ENCODE results near the gene FETUB.

DNA sequence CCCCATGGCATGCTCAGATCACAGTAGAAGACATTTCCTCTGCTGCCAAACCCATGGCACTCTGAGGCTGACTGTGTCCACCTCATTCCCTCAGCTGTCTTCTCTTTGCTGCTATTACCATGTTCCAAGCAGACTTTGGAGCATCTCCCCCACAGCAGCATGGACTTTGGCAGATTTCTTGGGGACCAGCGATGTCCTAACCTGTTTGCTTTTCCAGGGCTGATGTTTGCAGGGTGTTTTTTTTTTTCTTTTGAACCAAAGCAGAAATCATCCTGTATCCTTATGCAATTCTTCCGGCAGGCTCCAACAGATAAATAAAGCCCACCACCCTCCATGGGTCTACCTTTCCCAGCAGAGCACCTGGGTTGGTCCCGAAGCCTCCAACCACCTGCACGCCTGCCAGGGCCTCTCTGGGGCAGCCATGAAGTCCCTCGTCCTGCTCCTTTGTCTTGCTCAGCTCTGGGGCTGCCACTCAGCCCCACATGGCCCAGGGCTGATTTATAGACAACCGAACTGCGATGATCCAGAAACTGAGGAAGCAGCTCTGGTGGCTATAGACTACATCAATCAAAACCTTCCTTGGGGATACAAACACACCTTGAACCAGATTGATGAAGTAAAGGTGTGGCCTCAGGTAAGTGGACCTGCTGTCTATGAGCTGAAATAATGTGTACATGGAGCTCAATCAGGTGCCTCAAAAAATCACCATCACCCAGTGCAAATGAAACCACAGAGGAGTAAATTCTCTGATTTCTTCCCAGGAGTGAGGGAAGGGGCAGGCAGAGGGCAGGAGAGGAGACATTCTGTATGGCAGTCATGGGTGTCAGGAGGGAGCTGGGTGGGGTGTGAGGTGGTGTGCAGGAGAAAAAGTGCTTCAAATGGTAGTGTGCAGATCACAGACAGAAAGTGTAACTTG lies 27.2 kb upstream of the FETUB start, which contains the start of gene AHSG:
- TF ChIP-seq, protein P1, sequence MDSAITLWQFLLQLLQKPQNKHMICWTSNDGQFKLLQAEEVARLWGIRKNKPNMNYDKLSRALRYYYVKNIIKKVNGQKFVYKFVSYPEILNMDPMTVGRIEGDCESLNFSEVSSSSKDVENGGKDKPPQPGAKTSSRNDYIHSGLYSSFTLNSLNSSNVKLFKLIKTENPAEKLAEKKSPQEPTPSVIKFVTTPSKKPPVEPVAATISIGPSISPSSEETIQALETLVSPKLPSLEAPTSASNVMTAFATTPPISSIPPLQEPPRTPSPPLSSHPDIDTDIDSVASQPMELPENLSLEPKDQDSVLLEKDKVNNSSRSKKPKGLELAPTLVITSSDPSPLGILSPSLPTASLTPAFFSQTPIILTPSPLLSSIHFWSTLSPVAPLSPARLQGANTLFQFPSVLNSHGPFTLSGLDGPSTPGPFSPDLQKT (IDR thresholded peaks at IDR 0.05; ENCODE audit: borderline replicate concordance, low read depth, low read length): no peak
- TF ChIP-seq ZNF670 (tag by site-specific recombination; IDR thresholded peaks at IDR 0.05; ENCODE audit: low read depth): no peak
